GM19467 (cell line): ENCODE results near the gene THAP9.
A peak's percentile ranks its signal among the peaks of the same experiment; 100 is the strongest.
"Not testable (repeated sequence)": the region's sequence is repeated elsewhere in the genome, so short reads cannot be mapped to it uniquely, and the experiment has no call there.

Source experiments
- ATAC-seq: cut with Tn5 transposase; IDR thresholded peaks from one replicate; pipeline ENCODE4 v1.9.1; 2021; ENCODE audit warnings: mild to moderate bottlenecking, moderate library complexity; ENCODE audit not compliant: unreplicated experiment

The THAP9 gene

DNA sequence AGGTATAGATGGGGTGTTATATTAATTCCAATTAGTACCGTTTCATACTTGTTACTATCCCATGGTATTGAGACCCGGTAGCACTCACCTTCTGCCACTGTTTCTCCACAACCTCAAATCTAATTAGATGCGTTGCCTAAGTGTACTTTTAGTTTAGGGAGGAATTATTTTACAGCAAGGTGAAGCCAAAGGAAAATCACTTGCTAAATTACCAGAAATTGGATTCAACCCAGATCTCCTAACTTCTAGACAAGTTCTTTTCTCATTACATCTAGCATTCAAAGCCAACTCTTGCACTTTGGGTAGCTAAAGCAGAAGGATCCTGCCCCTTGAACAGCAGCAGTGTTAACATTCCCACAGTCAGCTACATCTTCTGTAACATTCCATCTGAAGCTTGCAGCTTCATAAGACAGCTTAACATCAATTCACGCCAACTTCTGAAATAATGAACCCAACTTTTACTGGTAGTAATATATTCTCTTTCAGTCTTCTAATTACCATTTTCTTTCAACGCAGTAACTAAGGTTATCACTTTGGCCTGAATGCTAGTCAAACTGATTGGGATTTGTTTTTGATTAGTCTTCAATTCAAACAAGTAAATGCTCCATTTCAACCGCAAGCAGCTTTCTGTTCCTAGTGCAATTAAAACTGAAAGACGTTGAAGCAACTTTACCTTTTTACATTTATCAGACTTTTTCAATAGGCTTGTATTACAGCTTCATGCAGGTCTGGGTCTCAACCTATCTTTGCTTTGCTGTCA lies 8.6 kb upstream of the THAP9 start:
- no peak for ATAC-seq

DNA sequence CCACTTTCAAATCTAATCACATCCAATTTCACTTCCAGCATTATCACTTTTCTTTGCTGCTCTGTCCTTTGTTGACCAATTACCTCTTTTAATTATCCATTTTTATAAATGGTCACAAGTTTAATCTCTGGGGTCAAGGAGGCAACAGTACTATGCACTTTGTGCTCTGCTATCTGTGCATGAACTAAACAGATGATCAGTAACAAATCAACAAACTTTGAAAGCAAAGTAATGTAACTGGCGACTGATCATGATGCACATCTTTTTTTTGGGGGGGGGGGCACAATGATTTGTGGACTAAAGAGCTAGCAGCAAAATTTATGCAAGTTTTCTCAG lies 8.1 kb upstream of the THAP9 start:
- ATAC-seq, result no peak

DNA sequence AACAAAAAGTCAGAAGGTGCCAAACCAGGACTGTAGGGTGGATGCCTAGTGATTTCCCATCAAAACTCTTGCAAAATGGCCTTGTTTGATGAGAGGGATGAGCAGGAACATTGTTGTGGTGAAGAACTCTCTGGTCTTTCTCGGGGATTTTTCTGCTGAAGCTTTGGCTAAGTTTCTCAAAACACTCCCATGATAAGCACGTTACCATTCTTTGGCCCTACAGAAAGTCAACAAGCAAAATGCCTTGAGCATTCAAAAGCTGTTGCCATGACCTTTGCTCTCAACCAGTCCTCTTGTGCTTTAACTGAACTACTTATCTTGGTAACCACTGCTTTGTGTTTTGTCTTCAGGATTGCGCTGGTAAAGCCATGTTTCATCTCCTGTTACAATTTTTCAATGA lies 6.6 kb upstream of the THAP9 start:
- ATAC-seq, result no peak

DNA sequence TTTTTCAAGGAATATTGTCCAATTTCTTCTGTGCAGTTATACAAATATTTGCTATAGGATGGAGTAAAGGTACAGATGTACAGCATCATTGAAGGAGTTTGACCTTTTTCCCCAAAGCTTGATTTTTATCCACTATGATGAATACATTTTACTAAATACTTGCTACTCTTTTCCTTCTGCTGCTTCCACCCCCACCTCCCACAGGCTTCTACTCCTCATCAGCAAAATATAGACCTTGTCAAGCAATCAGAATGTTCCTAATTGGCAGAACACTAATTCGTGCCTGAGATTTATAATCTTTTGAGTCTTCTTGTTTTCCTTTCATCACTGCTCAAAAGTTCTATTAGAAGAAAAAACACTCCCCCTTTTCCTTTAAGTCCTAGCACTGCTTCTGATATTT lies 3.8 kb upstream of the THAP9 start:
- ATAC-seq, result no peak

DNA sequence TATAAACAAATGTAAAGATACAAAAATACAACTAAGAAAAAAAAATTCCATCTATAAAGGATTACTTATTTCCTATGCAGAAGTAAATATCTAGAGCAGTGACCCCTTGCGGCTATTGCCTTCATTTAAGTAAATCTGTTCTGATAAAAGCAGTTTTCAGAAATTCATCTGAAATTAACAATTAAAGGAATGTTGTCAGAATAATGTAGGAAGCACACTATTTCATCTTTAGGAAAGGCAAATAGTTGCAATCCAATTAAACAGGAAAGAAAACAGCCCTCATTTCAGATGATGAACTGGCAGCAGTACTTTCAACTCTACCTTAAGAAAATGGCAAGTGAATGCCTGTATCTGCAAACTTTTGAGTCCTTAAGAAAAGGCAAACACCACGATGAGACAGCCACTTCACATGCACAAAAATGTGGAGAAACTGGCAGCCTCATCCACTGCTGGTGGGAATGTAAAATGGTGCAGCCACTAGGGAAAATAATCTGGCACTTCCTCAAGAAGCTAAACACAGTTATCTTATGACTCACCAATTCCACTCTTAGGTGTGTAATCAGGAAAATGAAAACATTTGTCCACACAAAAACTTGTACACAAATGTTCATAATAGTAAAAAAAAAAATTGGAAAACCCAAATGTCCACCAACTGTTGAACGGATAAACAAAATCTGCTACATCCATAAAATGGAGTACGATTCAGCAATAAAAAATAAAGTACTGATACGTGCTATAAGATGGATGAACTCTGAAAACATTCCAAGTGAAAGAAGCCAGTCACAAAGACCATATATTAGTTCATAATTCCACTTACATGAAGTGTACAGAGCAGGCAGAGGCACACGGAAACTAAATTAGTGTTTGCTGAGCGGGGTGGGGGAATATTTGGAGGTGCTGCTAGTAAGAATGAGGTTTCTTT lies 2.0 kb upstream of the THAP9 start:
- no peak for ATAC-seq

DNA sequence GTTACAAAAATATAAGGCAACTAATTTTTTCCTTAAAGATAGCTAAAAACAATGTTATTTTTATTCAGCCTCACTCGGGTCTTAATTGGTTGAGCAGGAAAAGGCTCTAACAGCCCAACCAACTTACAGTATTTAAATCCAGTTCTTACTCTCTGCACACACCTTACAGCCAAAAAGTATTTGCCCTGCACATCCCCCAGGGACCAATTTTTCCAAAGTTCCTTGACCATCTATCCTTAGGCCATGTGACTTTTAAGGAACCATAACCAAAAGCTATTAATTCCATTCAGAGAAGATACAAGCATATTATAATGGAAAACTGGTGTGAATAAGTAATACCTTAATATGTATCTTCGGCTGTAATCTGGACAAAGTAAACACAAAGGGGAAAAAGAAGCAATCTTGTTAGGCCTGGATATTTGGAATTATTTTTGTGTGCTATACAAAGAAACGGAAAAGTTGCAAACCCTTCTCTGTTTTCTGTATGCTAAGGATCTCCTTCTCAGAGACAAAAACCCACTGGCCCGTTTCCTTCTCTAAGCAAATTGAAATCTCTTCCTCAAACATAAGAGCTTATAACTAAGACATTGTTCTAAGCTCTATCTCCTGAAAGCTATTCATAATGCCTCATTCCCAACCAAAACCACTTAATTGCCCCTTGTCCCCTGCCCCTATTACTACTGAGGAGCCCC lies 1.0 kb upstream of the THAP9 start:
- no peak for ATAC-seq

DNA sequence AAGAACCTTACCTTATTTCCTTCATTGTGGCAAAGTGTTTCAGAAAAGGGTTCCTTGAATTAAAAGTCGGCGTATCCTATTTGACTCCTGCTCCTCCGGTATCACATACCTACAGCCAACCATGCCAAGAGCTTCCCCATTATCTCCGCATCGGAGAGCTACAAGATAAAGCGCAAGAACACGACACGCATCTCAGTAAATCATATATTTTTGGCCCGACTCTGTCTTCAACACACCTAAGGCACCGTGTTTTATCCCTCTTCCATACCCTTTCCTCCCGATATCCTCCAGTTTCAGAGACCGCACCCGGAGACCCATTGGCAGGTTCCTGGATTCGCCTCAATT lies 497 bp upstream of the THAP9 start:
- peak; percentile 3 for ATAC-seq

DNA sequence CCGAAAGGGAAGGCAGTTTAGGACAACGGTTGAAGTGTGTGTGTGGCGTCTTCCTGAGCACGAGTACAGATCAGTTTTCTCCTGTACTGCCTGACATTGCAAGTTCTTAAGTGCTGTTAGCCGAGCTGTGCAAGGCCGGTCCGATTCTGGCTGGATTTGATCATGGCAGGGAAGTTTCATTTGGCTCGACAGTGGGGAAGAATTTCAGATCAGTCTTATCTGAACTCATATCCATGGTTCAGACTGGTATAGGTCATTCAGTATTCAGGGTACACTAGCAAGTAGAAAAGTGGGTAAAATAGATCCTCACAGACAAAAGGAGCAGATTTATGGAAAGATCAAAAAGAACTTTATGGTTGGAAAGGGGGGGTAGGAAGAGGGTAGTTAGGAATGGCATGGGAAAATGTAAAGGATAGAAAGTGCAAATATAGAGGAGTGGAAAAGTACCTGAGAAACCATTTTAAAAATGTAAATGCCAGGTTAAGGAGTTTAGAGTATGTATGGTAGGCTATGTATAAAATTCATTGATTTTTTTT lies 716 bp downstream of the THAP9 start:
- no peak for ATAC-seq

DNA sequence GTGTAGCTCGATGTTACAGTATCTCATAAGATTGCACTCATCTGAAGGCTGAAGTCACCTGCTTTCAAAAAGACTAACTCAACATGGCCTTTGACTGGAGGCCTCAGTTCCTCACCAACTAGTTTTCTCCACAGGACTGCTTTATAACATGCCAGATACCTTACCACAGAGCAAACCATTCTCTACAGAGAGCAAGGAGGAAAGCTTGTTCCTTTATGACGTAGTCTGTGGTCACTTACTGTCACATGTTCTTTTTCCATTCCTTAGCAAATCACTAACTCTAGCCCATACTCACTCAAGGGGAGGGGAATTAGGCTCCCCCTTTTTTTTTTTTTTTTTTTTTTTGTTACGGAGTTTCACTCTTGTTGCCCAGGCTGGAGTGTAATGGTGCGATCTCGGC lies 3.2 kb downstream of the THAP9 start:
- ATAC-seq, result no peak

DNA sequence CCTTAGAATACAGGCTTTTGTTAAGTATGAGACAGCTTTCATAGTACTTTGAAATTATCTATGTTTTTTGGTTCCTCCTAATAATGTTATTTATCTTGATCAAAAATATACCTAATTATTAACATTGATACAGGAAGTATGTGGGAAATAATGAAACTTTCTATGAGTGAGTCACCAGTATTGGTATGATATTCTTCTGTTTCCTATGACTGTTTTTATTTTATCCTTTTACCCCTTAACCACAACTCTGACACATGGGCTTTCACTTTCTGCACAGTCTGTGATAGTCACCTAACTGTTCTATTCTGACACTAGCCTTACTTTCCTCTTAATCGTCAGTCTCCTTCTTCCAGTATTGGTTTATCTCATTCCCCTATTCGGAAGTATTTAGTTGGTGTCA lies 4.7 kb downstream of the THAP9 start:
- peak; percentile 50 for ATAC-seq

DNA sequence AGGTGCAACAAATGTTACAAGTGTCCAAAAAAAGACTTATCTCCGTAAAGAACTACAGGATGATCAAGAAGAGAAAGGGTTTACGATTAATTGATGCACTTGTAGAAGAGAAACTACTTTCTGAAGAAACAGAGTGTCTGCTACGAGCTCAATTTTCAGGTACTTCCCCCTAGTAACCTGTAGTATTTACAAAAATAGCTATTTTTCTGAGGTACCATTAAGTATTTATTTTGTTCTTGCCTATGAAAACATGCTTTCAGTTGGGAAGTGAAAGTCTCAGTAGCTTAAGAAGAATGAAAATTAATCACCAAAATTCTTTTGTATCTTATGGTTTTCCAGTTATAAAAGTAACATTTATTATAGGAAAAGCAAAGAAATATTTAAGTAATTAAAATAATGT lies 5.9 kb downstream of the THAP9 start:
- ATAC-seq, result peak; percentile 47

DNA sequence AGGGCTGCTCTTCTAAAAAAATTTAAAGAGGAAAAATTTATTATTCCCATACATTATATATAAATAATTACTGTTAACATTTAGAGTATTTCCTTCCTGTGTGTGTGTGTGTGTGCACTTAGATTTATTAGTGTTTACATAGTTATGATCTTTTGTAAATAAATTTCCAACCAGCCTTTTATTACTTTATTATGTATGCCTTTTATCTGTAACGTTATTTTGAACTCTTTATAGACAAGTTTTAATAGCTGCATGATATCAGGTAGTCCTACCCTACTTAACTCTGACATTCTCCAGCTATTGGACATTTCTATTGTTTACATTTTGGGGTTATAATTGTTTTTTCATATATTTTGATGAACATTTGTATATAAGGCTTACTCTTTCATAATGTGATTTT lies 8.8 kb downstream of the THAP9 start:
- no peak for ATAC-seq

DNA sequence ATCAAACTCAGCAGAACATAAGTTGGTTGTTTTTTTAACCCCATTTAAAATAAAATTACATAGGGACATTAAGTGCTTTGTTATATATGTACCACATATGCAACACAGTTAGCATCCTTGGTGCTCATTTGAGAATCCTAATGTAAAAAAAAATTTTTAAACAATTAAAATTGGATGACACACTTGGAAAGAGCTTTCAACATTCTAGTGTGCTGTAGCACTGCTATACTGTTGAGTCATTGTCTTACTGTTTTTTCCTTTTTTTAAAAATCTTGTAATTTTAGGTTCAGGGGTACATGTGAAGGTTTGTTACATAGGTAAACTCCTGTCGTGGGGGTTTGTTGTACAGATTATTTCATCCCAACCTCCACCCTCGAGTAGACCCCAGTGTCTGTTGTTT lies 12.8 kb downstream of the THAP9 start:
- no peak for ATAC-seq

DNA sequence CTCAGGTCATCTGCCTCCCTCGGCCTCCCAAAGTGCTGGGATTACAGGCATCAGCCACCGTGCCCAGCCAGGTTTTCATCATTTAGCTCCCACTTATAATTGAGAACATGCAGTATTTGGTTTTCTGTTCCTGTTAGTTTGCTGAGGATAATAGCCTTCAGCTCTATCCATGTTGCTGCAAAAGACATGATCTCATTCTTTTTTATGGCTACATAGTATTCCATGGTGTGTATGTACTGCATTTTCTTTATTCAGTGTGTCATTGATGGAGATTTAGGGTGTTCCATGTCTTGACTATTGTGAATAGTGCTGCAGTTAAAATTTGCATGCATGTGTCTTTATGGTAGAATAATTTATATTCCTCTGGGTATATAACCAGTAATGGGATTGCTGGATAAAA lies 13.4 kb downstream of the THAP9 start:
- not testable (repeated sequence) for ATAC-seq

DNA sequence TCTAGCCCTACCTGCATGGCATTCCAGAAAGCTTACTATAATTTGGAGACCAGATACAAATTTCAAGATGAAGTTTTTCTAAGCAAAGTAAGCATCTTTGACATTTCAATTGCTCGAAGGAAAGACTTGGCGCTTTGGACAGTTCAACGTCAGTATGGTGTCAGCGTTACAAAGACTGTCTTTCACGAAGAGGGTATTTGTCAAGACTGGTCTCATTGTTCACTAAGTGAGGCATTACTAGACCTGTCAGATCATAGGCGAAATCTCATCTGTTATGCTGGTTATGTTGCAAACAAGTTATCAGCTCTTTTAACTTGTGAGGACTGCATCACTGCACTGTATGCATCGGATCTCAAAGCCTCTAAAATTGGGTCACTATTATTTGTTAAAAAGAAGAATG lies 17.6 kb downstream of the THAP9 start:
- no peak for ATAC-seq

DNA sequence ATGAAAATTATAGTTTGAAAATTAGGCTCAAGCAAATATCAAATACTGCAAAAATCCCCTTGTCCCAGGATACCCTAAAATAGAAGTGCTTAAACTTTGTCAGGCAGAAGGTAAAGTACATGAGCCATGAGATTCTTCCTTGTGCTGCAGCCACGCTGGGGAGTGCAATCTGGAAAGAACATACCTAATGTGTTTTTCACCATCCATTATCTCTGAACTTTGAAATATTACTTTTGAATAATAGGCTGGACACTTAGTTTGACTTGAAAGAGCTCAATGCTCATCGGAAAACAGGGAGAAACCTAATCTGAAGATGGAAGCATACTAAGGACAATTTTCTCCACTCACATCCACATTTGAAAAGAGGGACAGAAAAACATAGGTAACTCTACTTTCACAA lies 18.9 kb downstream of the THAP9 start:
- no peak for ATAC-seq

DNA sequence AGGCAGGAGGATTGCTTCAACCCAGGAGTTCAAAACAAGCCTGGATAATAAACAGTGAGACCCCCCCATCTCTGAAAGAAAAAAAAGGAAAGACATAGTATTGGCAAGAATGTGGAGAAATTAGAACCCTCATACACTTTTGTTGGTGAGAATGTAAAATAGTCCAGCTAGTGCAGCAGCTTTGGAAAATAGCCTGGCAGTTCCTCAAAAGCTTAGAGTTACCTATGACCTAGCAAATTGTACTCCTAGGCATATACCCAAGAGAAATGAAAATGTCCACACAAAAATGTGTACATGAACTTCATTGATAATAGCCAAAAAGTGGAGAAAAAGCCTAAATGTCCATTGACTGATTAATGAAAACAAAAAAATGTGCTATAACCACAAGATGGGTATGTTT lies 21.3 kb downstream of the THAP9 start:
- ATAC-seq, result no peak

DNA sequence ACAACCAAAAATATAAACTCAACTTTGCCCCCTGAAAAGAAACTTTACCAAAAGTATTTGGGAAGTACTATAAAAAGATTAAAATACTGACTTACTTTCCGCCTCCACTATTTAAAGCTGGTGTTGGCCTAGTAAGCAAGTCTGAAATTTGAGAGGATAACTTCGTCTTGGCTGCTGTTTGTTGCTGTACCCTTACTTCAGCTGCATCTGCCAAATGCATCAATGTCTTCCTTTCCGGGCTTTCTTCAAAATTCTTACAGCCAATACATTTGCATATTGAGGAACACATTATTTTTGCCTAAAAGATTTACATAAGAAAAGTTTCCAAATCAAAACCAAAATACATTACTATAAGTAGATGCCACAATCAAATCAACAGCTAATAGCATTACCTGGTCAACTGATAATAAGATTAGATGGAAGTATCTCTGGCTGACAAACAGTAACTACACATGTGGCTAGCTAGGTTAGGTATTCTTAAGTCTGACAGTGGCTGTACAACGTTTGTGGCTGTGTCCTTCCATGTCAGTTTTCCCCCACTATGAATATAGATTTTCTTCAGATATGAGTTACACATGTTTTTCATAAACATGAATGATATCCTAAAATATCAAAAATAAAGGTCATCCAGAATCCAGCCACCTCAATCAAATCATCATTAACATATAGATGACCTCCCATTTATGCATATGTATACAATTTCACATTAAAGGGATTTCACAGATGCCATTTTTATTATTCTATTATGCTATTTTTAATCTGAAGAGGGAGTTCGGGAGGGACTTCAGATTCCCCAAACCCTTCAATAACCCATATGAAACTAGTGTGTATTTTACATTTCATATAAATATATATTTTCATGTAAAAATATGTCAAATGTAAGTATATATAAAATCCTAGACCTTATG lies 30.6 kb downstream of the THAP9 start:
- no peak for ATAC-seq

DNA sequence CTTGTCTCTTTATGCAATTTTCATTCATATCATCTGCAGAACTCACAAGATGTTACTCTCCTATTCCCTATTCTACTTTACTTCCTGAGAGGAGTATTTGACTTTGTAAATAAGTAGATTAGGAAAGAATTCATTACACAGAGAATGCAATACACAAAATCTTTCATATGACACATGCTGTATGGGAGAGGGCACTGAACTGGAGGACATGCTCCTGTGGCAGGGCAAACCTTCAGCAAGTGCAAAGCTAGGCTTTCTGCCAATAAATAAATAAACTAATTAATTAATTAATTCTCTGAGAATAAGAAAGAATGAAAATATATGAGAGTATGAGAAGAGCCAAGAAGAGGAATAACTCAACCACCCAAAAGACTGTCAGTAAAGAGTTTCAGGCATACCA lies 33.9 kb downstream of the THAP9 start:
- ATAC-seq, result no peak

DNA sequence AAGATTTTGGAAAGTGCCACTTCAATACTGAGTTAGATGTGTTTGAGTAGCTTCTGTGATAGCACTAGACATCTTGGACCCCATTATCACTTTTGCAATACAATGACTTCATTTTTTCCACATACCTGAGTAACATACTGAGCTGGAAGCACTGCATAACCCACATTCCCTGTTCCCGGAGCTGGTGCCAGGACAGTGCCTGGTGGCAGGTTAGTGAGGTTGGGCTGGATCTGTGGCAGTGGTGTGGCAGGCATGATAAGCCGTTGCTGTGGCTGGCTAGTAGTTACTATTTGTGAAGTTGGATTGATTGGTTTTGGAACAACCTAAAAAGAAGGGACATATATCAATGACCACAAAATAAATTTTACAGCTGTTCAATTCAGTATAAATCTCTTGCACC lies 38.9 kb downstream of the THAP9 start:
- ATAC-seq, result no peak

DNA sequence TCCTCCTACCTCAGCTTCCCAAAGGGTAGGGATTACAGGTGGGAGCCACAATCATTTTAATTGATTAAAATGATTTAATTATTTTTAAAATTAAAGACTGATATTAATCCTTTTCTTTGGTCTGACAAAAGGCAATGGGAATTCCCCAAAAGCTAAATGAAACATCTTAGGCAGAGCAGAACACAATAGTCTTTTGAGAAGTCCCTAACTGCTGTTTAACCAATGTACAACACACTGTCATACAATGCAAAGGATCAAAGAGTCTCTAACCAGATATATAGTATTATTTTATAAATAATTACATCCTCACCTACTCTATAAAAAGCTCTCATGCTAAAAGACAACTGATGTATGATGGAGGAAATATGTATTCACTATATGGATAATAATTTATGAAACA lies 47.0 kb downstream of the THAP9 start:
- no peak for ATAC-seq
